ENCODE results near the gene SORL1.

The SORL1 gene

GRCh38 chr11:121544956-121545355 lies 92.8 kb downstream of the SORL1 start:
- no peak for FAIRE-seq

GRCh38 chr11:121547574-121547973 lies 95.5 kb downstream of the SORL1 start:
- no peak for FAIRE-seq

GRCh38 chr11:121550247-121551030 lies 98.3 kb downstream of the SORL1 start:
- no peak for FAIRE-seq

DNA sequence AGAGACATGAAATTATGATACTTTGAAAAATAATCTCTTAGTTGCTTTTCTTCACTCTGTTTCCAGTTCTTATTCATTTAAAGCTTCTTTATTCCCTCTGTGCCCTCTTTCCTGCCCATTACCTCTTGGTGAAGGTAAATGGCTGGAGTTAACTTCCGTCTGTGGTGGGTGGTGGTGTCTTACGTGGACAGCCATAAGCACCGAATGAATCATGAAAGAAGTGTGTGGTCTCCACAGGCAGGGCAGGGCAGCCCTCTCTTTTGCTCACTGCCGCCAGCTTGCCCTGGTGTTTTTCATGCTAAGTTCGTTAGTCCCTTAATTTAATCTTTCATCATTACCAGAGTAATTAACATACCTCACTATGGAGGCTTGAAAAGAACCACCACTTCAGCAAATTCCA lies 99.3 kb downstream of the SORL1 start:
- no peak for FAIRE-seq

GRCh38 chr11:121552154-121552553 lies 100.0 kb downstream of the SORL1 start:
- no peak for FAIRE-seq

- FAIRE-seq, result no peak
Observed at GRCh38 chr11:121552644-121553043, 100.5 kb downstream of the SORL1 start.

DNA sequence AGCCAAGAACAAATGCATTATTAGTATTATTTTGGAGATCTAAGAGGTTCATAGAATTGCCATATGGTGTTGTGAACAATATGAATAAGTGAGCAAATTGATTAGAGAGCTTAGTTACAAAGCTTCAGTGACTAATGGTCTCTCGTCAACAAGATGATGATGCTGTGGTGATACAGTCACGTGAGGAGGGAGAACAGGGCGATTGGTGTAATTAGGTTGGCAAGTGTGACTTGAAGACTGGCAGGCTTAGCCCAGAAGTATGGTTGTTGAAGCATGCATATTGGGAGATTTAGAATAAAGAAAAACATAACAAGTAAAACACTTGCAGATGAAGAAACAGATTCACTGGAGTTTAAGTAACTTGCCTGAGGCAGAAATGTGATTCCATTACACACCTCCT lies 101.3 kb downstream of the SORL1 start:
- no peak for FAIRE-seq

DNA sequence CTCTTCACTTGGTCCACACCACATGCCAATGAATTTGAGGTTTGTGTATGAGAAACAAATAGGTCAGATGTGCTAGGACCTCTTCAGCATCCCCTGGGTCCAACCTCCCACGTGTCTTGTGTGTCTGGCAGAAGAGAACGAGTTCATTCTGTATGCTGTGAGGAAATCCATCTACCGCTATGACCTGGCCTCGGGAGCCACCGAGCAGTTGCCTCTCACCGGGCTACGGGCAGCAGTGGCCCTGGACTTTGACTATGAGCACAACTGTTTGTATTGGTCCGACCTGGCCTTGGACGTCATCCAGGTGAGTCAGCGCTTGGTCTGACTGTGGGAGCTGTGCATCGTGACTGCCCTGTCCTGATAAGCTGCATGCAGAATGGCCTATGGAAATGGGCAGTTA lies 101.7 kb downstream of the SORL1 start:
- FAIRE-seq, result no peak

DNA sequence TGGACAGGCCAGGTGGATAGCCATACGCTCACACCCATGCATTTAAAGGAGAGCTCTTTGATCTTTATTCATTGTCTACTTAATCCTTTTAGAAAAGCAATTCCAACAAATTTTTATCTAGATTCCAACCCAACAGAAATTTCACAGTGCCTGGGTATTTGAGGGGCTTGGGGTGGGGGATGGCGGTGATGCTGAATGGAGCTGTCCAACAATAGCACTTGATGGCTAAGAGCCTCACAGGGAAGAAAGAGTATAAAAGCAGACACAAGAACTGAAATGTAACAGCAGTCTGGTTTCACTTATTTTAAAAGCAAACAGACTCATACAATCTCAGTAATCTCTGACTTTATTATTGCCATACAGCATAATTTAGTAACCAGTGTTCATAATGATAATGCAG lies 102.4 kb downstream of the SORL1 start:
- no peak for FAIRE-seq

- FAIRE-seq, result no peak
Observed at GRCh38 chr11:121555121-121555520, 103.0 kb downstream of the SORL1 start.

DNA sequence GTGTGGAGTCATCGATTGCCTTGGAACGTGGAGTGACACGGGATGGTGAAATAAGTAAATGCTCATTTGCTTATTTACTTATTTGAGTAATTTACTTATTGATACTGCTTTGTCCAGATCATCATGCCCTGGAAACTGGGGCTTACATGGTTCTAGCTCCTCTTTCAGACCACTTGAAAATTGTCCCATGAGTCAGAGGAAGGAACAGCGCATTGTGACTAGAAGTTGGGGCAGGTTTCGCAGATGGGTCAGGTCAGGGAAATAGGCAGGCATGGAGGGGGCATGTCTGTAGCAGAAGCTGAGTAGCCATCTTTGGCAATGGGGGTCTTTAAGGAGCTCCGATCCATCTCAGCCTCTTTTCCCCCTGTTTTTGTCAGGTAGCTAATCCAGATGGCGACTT lies 104.8 kb downstream of the SORL1 start:
- no peak for FAIRE-seq

DNA sequence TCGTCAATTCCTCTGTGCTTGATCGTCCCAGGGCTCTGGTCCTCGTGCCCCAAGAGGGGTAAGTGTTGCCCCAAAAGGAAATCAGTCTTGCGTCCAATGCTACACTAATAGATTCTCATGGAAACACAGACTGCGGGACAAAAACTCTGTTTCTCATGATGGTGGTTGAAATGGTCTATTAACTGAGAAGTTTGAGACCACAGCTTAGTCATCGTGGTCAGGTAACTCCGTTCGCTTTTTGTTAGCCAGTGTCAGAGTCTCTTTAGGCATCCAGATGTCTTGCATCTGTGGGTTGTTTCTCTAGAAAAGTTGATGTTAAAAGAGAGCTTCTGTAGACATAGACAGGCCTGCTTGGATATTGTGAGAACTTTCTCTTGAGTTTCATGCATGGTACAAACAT lies 105.2 kb downstream of the SORL1 start:
- no peak for FAIRE-seq

GRCh38 chr11:121559606-121560200 lies 107.6 kb downstream of the SORL1 start:
- FAIRE-seq, result no peak

DNA sequence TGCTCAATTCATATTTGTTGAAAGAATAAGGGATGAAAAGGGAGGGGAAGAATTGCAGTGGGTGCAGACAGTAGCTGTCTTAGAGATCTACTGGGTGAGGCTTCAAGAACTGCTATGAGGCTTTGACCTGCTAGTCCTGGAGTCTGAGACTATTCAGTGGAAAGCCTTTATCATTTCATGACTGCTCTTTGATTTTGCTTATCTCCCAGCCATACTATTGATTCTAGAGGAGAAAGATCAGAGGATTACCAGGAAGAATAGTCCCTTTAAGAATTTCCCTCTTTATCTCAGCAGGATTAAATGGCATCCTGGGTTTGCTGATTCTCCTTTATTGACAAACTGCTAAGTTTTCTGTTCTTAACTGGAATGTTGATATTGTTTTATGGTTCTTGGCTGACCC lies 108.1 kb downstream of the SORL1 start:
- no peak for FAIRE-seq

DNA sequence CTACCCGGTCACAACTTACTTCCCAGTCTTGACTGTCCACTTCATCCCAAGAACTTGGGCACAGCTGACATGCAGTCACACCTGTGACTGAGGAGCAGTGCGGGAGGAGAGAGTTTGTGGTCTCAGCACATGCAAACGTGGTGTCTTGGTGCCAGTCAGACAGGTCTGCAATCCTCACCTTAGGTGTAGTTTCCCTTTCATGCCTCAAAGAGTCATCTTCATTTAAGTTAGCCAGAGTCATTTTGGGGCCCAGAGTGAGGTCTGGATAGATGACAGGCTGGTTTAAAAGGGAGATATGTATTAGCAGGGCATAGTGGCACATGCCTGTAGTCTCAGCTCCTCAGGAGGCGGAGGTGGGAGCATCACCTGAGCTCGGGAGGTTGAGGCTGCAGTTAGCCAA lies 109.1 kb downstream of the SORL1 start:
- FAIRE-seq, result no peak

DNA sequence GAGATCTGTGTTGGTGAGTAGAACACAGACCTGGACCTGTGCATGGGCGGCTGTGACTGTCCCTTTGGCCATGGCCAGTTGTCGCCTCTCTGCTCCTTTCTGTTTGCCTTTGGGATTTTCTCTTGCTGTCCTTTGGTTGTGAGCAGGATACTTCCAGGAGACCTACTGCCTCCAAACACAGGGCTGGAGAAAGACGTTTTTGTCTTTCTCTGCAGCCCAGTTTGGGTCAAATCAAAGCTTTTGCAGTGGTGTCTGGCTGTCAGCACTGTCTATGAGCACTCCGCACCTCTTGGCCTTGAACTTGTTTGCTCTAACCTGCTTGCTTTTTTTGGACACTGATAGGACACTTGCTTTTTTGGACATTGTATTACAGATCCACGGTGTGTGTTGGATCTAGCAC lies 109.6 kb downstream of the SORL1 start:
- FAIRE-seq, result no peak

DNA sequence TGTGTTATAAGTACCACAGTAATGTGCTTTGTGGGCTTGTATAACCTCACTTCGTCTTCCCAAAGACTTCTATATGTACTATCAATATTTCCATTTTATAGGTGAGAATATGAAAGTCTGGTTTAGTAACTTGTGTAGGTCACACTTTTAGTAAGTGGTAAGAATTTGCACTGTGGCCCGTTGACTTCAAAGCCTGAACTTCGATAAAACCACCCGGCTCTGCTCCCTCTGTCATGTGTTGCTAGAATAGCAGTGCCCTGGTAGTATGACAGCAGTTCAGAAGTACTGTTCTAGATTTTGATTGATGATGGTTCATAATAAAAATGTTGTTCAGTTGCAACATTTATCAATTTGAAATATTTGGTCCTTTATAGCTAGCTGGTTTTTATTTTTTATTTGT lies 110.9 kb downstream of the SORL1 start:
- no peak for FAIRE-seq

DNA sequence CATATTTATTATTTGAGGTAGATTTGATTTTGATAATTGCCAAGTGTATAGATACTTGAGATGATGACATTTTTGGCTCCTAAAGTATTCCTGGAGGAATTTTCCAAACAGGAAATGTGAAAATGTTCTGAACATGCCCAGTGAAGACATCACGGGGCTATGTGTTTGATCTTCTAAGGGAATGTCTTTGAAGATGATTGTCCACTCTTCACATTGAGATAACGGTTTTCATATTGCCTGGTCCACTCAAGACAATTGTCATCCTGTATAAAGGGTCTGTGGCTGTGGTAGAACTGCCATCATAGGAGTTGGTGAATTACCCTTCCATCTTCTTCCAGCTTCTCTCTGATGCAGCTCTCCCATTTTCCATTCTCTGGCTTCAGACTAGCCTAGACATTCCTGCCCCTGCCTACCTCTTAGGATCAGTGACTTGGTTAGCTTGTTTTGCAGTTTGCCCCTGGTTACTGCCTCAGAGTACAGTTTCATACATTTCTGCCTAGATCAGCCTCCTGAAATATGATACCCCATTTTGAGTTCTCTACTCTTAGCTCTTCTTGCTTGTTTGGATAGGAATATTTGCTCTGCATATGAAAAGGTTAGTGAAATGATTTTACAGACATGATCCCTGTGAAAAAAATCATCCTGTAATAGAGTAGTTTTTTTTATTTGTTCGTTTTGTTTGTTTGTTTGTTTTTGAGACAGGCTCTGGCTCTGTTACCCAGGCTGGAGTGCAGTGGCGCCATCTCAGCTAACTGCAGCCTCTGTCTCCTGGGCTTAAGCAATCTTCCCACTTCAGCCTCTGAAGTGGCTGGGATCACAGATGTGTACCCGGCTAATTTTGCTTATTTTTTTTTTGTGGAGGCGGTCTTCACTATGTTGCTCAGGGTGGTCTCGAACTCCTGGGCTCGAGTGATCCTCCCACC lies 112.0 kb downstream of the SORL1 start:
- no peak for FAIRE-seq

DNA sequence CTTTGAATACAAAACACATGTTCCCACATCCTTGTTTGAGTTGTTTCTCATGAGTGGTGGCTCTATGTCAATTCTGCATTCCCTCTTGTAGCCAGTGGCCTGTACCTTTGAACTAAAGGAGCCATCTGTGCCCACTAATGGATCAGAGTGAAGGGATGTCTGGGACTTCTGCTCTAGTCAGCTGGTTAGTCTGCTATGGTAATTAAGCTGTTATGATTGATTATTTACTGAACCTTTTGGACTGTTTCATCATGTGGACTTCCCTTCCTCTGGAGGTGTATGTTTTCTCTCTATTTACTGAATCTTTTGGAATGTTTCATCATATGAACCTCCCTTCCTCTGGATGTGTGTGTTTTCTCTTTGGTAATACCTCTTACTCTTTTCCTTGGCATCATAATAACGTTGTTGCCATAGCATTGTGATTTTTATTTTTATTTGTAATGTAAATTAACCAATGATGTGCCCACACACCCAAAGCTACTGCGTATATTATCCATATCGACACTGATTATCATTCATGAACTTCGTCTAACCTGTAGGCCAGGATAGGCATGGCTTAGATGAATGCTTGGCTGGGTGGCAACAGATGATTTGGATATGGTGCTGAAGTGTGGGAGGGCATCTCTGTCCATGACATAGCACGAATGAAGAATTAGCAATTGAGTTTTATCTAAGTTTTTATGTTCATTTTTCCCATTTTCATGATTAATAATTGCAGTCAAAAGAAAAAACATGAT lies 113.0 kb downstream of the SORL1 start:
- FAIRE-seq, result no peak

DNA sequence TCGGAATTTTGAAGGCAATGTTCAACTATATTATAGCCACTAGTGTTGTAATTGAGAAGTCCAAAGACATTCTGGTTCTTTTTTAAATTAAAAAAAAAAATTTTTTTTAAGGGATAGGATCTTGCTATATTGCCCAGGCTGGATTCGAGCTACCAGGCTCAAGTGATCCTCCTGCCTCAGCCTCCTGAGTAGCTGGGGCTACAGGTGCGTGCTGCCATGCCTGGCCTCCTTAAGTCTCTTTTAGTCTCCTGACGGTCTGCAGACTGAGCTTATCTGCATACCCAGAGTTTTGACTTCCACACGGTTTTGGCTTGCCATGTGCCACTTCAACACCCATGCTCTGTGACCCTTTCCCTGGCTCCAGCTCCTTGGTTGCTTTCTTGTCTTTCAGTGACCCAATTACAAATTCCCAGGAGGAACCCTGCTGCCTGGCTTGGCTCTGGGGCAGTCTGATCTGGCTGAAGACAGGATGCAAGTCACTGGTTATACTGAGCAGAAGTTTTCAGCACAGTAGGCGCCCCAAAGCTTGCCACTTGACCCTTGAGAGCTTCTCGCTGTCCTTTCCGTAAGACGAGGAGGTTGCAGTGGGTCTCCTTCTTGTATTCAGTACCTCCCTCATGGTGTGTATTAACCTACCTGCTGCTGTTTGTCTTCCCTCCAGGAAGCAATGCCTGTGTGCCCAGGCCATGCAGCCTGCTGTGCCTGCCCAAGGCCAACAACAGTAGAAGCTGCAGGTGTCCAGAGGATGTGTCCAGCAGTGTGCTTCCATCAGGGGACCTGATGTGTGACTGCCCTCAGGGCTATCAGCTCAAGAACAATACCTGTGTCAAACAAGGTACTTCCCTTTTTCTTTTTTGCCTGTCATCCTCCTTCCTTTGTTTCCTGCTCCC lies 114.4 kb downstream of the SORL1 start:
- no peak for FAIRE-seq

- FAIRE-seq, result no peak
Observed at GRCh38 chr11:121567995-121568394, 115.9 kb downstream of the SORL1 start.
